Skeletal muscle satellite cell (primary cell): ENCODE data around the gene FMN1.

Source experiments
- H3K27me3 ChIP-seq: 2 replicates; pipeline ENCODE4 v1.7.0; 2013; ENCODE audit warnings: low read length; ENCODE audit not compliant: control insufficient read depth, insufficient read depth
- H3K36me3 ChIP-seq: 2 replicates; pipeline ENCODE4 v1.7.0; 2013; ENCODE audit warnings: mild to moderate bottlenecking, control low read depth, low read length; ENCODE audit not compliant: insufficient read depth
- H3K4me1 ChIP-seq: 2 replicates; pipeline ENCODE4 v1.7.0; 2013; ENCODE audit warnings: low read length; ENCODE audit not compliant: control insufficient read depth, insufficient read depth
- H3K4me2 ChIP-seq: 2 replicates; pipeline ENCODE4 v1.7.0; 2013; ENCODE audit warnings: mild to moderate bottlenecking, low read length
- H3K4me3 ChIP-seq: 2 replicates; pipeline ENCODE4 v1.7.0; 2013; ENCODE audit warnings: low read length
- H3K9ac ChIP-seq: 2 replicates; pipeline ENCODE4 v1.7.0; 2013; ENCODE audit warnings: mild to moderate bottlenecking, low read depth, low read length, moderate library complexity
- H3K9me3 ChIP-seq: replicated peaks from 2 replicates; pipeline ENCODE4 v1.7.0; 2013; ENCODE audit warnings: mild to moderate bottlenecking, control low read depth, low read length

Gene FMN1

GRCh38 chr15:32796856-32797255 lies 397.7 kb downstream of the FMN1 start:
- H3K9ac ChIP-seq, result no peak overlapping the region
- no peak overlapping the region for H3K4me3 ChIP-seq
- no peaks in the 10 kb centered on the region for H3K36me3 ChIP-seq
- H3K9me3 ChIP-seq, result no peaks in the 10 kb centered on the region
- no peak overlapping the region for H3K4me2 ChIP-seq
- H3K4me1 ChIP-seq, result peaks cover 4% of the 10 kb centered on the region
- no peaks in the 10 kb centered on the region for H3K27me3 ChIP-seq

DNA sequence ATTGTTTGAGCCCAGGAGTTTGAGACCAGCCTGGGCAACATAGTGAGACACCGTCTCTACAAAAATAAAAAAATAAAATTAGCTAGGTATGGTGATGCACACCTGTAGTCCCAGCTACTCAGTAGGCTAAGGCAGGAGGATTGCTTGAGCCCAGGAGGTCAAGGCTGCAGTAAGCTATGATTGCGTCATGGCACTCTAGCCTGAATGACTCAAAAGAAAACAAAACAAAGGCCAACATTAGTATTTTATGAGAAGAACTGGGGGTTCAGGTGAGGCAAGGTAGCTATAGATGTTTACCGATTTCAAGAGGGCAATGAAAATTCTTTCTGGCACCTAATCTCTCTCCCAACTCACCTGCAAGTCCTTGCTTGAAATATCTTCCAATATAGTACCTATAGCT lies 399.5 kb downstream of the FMN1 start:
- Histone ChIP-seq H3K4me2 (no peak overlapping the region), H3K9me3 (no peaks in the 10 kb centered on the region), H3K4me3 (no peak overlapping the region), H3K36me3 (no peaks in the 10 kb centered on the region), H3K9ac (no peak overlapping the region), H3K27me3 (no peaks in the 10 kb centered on the region), H3K4me1 (peaks cover 8% of the 10 kb centered on the region)

DNA sequence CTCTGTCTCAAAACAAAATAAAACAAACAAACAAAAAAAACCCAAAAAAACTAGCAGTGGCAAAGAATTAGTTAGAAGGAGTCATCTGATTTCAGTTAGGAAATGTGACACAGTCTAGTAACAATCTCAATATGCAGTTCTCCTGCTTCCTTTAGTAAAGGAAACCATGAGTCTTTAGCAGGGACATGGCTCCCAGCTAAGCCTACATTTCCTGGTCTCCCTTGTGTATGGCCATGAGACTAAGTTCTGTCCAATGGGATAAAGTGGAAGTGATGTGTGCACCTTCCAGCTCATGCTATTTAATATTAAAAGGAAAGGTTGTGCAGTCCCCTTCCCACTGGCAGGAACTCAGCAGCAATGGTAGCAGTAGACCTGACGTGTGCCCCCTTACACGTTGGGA lies 402.1 kb downstream of the FMN1 start:
- H3K9ac ChIP-seq, result no peak overlapping the region
- no peaks in the 10 kb centered on the region for H3K9me3 ChIP-seq
- no peaks in the 10 kb centered on the region for H3K36me3 ChIP-seq
- no peaks in the 10 kb centered on the region for H3K27me3 ChIP-seq
- H3K4me1 ChIP-seq, result peaks cover 10% of the 10 kb centered on the region
- no peak overlapping the region for H3K4me3 ChIP-seq
- H3K4me2 ChIP-seq, result no peak overlapping the region

GRCh38 chr15:32790352-32790999 lies 404.0 kb downstream of the FMN1 start:
- no peaks in the 10 kb centered on the region for H3K27me3 ChIP-seq
- H3K9me3 ChIP-seq, result no peaks in the 10 kb centered on the region
- no peaks in the 10 kb centered on the region for H3K36me3 ChIP-seq
- H3K4me1 ChIP-seq, result peaks cover 15% of the 10 kb centered on the region
- H3K4me2 ChIP-seq, result peak overlapping the region; percentile 9
- no peak overlapping the region for H3K4me3 ChIP-seq
- H3K9ac ChIP-seq, result no peak overlapping the region

DNA sequence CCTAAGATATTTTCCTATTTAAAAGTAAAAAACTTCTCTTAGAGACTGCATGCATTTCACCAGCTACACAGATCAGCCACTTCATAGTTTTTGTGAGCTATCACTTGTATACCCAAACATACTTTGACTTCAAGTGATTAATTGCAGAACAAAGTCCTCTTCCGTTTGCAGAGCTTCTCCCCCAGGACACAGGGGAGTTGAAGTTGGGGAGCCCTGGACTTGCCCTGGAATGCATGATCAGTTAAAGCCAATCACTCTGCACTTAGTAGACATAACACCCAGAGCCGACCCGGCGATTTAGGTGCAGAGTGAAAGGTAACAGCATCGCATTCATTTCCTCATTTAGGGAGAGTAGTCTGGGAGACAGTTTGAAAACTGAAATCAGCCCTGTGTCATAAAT lies 406.6 kb downstream of the FMN1 start:
- H3K9ac ChIP-seq, result no peak overlapping the region
- no peak overlapping the region for H3K4me3 ChIP-seq
- no peaks in the 10 kb centered on the region for H3K9me3 ChIP-seq
- peaks cover 24% of the 10 kb centered on the region for H3K4me1 ChIP-seq
- no peaks in the 10 kb centered on the region for H3K27me3 ChIP-seq
- H3K36me3 ChIP-seq, result no peaks in the 10 kb centered on the region
- no peak overlapping the region for H3K4me2 ChIP-seq

- H3K9me3 ChIP-seq, result no peaks in the 10 kb centered on the region
- no peaks in the 10 kb centered on the region for H3K36me3 ChIP-seq
- H3K9ac ChIP-seq, result no peak overlapping the region
- H3K4me2 ChIP-seq, result no peak overlapping the region
- no peak overlapping the region for H3K4me3 ChIP-seq
- H3K4me1 ChIP-seq, result peaks cover 24% of the 10 kb centered on the region
- no peaks in the 10 kb centered on the region for H3K27me3 ChIP-seq
These were observed 407.6 kb downstream of the FMN1 start for GRCh38 chr15:32786906-32787305.

DNA sequence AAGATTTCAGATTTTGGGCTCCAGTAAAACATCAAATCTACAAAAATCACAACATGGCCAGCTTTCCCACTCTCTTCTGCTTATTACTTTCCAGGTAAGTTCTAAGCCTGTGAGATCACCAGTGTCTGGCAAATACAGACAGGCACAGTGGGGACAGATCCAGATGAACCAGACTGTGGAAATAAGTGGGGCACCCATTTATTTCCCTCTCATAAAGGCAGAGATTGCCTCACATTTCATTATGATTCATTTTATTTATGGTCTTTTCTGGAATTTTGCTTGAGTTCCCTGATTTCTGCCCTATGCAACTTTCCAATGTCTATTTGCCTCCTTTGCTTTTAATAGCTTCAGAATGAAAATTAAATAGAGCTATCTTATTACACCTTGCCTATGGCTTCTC lies 409.9 kb downstream of the FMN1 start:
- Histone ChIP-seq H3K36me3 (no peaks in the 10 kb centered on the region), H3K9ac (no peak overlapping the region), H3K4me2 (no peak overlapping the region), H3K9me3 (no peaks in the 10 kb centered on the region), H3K27me3 (no peaks in the 10 kb centered on the region), H3K4me1 (peaks cover 15% of the 10 kb centered on the region), H3K4me3 (no peak overlapping the region)

DNA sequence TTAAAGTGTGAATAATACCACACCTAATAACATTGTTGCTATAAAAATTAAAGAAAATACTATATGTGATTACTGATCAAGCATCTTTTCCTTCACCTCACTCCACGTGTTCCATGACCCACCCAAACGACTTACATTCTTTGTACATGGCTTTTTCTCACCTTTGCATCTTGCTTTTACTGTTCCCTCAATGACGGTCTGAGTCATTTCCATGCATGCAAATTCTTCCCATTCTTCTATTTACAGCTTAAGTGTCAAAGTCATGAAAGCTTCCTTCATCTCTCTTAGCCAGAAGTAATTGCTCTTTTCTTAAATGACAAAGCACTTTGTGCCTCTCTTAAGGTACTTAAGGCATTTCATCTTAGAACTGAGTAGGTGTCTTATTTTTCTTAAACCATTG lies 412.7 kb downstream of the FMN1 start:
- Histone ChIP-seq H3K4me1 (peaks cover 10% of the 10 kb centered on the region), H3K36me3 (no peaks in the 10 kb centered on the region), H3K27me3 (no peaks in the 10 kb centered on the region), H3K9me3 (no peaks in the 10 kb centered on the region), H3K4me3 (no peak overlapping the region), H3K9ac (no peak overlapping the region), H3K4me2 (no peak overlapping the region)

DNA sequence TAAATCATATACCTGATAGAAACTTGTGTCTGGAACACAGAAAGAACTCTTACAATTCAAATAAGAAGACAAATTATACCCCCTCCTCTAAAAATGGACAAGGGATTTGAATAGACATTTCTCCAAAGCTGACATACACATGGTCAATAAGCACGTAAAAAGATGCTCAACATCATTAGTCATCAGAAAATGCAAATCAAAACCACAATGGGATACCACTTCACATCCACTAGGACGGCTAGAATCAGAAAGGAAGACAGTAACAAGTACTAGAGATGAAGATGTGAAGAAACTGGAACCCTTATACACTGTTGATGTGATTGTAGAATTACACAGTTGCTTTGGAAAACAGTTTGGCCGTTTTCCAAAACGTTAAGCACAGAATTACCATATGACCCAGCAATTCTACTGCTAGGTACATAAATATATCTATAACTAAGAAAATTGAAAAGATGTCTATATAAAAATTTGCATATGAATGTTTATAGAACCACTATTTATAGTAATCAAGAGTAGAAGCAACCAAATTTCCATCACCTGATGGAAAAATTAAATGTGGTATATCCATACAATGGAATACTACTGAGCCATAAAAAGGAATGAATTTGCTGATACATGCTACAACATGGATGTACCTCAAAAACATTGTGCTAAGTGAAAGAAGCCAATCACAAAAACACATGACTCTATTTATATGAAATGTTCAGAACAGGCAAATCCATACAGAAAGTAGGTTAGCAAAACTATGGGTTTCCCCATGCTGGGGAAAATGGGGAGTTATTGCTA lies 415.9 kb downstream of the FMN1 start:
- H3K4me3 ChIP-seq, result no peak overlapping the region
- H3K27me3 ChIP-seq, result no peaks in the 10 kb centered on the region
- H3K4me1 ChIP-seq, result peaks cover 23% of the 10 kb centered on the region
- H3K4me2 ChIP-seq, result no peak overlapping the region
- no peaks in the 10 kb centered on the region for H3K36me3 ChIP-seq
- H3K9ac ChIP-seq, result no peak overlapping the region
- no peaks in the 10 kb centered on the region for H3K9me3 ChIP-seq

DNA sequence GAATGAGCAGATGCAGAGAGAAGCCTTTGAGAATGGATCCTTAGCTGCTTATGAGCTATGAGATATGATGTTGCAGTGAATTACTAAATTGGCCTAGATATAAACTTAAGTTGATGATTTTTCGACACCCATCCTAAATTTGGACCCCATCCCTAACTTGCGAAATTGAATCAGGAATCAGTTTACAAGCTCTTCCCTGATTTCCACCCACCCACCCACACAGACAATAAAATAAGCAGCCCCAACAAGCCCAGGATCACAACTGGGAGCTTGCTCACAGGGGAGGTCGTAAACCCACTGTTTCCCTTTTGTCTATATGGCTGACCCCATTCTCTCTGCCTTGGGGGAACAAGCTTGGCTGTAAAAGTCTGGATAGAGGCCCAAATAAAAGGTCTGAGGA lies 419.4 kb downstream of the FMN1 start:
- Histone ChIP-seq H3K4me2 (peak overlapping the region; percentile 4), H3K36me3 (peaks cover 2% of the 10 kb centered on the region), H3K9me3 (no peaks in the 10 kb centered on the region), H3K27me3 (no peaks in the 10 kb centered on the region), H3K4me3 (no peak overlapping the region), H3K4me1 (peaks cover 38% of the 10 kb centered on the region), H3K9ac (peak overlapping the region; percentile 73)

DNA sequence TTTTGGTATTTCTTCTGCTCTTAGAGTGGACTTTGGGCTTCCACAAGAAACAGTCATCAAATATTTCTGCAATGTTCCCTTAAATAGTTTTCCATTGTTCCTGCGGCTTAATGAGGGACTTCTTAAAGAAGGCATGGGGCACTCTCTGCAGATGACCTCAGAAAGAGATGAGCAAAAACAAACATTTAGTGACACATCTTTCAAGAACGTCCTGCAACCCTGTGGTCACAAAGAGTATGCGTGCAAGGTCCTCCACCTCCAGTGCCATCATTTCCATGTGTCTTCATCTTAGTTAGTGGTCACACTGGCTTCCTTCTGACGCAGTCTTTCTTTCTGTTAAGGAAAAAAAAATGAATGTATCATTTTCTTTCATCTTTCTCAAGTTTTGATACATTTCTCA lies 420.5 kb downstream of the FMN1 start:
- H3K4me2 ChIP-seq, result peak overlapping the region; percentile 18
- H3K4me1 ChIP-seq, result peaks cover 38% of the 10 kb centered on the region
- peak overlapping the region; percentile 73 for H3K9ac ChIP-seq
- peaks cover 2% of the 10 kb centered on the region for H3K36me3 ChIP-seq
- H3K27me3 ChIP-seq, result no peaks in the 10 kb centered on the region
- no peak overlapping the region for H3K4me3 ChIP-seq
- H3K9me3 ChIP-seq, result no peaks in the 10 kb centered on the region

GRCh38 chr15:32767236-32767635 lies 427.3 kb downstream of the FMN1 start:
- H3K36me3 ChIP-seq, result no peaks in the 10 kb centered on the region
- no peak overlapping the region for H3K4me3 ChIP-seq
- no peak overlapping the region for H3K9ac ChIP-seq
- H3K9me3 ChIP-seq, result no peaks in the 10 kb centered on the region
- peaks cover 5% of the 10 kb centered on the region for H3K4me1 ChIP-seq
- no peaks in the 10 kb centered on the region for H3K27me3 ChIP-seq
- no peak overlapping the region for H3K4me2 ChIP-seq
